ENCODE measurements around the gene STUB1. TPM values are rescaled to one million over a fixed set of nuclear protein-coding genes. Genes with fewer than 3 reads are reported as not detected.

Gene STUB1
- total and polyA plus RNA-seq, 2 donors (not counting 3 experiments of a cell fraction or from before 2014, with no cell fraction given), result 107 to 147 TPM

DNA sequence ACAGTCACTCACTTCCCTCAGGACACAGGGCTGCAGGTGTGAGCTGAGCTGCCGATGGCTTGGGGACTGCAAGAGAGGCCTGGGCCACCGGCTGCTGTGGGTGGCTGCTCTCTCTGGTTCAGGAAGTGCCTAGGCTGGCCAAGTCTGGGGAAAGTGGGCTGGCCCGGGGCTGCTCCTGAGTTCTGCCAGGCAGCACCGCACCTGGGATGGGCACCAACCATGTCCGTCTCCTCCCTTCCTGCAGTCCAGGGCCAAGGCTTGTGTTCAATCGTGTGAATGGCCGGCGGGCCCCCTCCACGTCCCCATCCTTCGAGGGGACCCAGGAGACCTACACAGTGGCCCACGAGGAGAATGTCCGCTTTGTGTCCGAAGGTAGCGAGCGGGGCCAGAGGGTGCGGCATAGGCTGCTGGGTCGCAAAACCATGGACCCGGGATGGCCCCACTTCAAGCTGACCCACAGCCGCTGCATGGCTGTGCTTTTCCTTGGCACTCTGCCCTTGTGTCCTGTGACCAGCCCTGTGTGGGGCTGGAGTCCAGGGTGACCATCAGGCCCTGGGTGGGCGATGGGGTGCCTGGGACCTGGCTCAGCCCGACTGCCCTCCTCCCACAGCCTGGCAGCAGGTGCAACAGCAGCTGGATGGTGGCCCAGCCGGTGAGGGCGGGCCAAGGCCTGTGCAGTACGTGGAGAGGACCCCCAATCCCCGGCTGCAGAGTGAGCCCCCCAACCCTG is 32.9 kb upstream of the STUB1 start:
- intact Hi-C loops (cut with micrococcal nuclease), result no loop called here
- H3K4me2 ChIP-seq (ENCODE audit: insufficient read depth, low read length), result no peak overlapping the region
- ChIA-PET CTCF (interaction anchor here (1.0 to 1.8 kb wide), 6 partner anchors 10 to 70 kb away, joined by 3 to 8 read pairs (median 3); partner anchors contain the start of gene METTL26), POLR2A (no interaction called here)
- no peak overlapping the region for H2AFZ ChIP-seq (ENCODE audit: low read depth, low read length)
- dilution Hi-C loops (cut with MboI; ENCODE audit: extremely low pct_ligation_motif_present, low sequenced_read_pairs), result no loop called here
- no peaks in the 10 kb centered on the region for H4K20me1 ChIP-seq (replicated peaks; ENCODE audit: control insufficient read depth, extremely low read depth, insufficient read depth, low read length)
- TF ChIP-seq MYC (IDR thresholded peaks at IDR 0.05; ENCODE audit: low read depth, low read length) (no peak), POLR2AphosphoS5 (IDR thresholded peaks at IDR 0.05; ENCODE audit: insufficient read depth, low read depth, low read length) (peak; percentile 2)
- H3K27ac ChIP-seq (ENCODE audit: insufficient read depth, low read depth, low read length), result no peak overlapping the region
- H3K36me3 ChIP-seq (ENCODE audit: control insufficient read depth in 2 of 2, extremely low read depth in 1 of 2, insufficient read depth in 2 of 2, low read length in 2 of 2), result no peaks in the 10 kb centered on the region
- DNase-seq (ENCODE audit: low read depth, low spot score) (no peak), FAIRE-seq (no peak)
- H3K9me1 ChIP-seq (replicated peaks; ENCODE audit: control insufficient read depth, extremely low read depth, insufficient read depth, low read length), result no peaks in the 10 kb centered on the region
- no peaks in the 10 kb centered on the region for H3K27me3 ChIP-seq (ENCODE audit: control insufficient read depth in 2 of 2, insufficient read depth in 2 of 2, low read length in 2 of 2)
- H3K4me1 ChIP-seq (ENCODE audit: control insufficient read depth, extremely low read depth, insufficient read depth, low read length), result peaks cover 12% of the 10 kb centered on the region
- H3K79me2 ChIP-seq (ENCODE audit: control insufficient read depth, insufficient read depth, low read length), result no peaks in the 10 kb centered on the region
- BruUV-seq (replicated peaks), result no TSS peak
- H3K9me3 ChIP-seq (replicated peaks; ENCODE audit: control insufficient read depth, insufficient read depth, low read length), result no peaks in the 10 kb centered on the region
- H3K9ac ChIP-seq (replicated peaks; ENCODE audit: extremely low read depth, insufficient read depth, low read length), result no peak overlapping the region
- H3K4me3 ChIP-seq (replicated peaks in 1 of 3; ENCODE audit: insufficient read depth in 1 of 3, low read depth in 1 of 3, low read length in 3 of 3), result no peak overlapping the region

DNA sequence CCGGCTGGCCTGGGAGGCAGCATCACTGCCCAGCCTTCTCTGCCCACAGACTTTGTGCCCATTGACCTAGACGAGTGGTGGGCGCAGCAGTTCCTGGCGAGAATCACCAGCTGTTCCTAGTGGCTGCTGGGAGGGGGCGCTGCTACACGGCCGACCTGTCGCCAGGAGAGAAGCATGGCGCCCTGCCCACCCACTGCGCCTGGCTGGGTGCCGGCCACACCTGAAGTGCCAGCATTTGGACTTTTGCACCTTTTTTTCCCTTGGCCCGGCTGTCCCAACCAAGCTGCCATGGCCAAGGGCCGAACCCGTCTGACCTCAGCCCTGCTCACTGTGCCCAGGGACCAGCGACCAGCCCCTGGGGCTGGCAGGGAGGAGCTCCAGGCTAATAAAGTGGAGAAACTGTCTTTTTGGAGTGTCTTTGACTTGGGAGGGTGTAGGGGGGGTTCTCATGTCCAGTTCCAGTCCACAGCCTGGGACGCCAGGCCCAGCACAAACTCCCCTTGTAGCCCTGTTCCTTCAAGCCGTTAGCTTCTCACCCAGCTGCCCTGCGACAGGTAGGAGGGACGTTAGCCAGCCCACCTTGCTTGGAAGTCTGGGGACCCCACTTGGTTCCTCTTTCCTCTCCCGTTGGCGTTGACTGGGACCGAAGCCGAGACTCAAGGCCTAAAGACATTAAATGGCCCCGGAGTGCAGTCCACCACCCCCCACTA is 32.0 kb upstream of the STUB1 start:
- ChIA-PET CTCF (interaction anchor here (0.8 to 1.8 kb wide), 7 partner anchors 9 to 71 kb away, joined by 3 to 8 read pairs (median 3); partner anchors contain the start of genes METTL26 and RAB40C), POLR2A (interaction anchor here (0.9 kb wide), 1 partner anchor 13 kb away, joined by 3 read pairs; no protein-coding TSS in a partner anchor)
- Histone ChIP-seq H3K9me3 (replicated peaks; ENCODE audit: control insufficient read depth, insufficient read depth, low read length) (no peaks in the 10 kb centered on the region), H3K4me3 (replicated peaks in 1 of 3; ENCODE audit: insufficient read depth in 1 of 3, low read depth in 1 of 3, low read length in 3 of 3) (peak overlapping the region; percentile 13 to 57 (median 55)), H3K27ac (ENCODE audit: insufficient read depth, low read depth, low read length) (peak overlapping the region; percentile 69), H3K4me2 (ENCODE audit: insufficient read depth, low read length) (peak overlapping the region; percentile 75), H3K9me1 (replicated peaks; ENCODE audit: control insufficient read depth, extremely low read depth, insufficient read depth, low read length) (no peaks in the 10 kb centered on the region), H3K79me2 (ENCODE audit: control insufficient read depth, insufficient read depth, low read length) (no peaks in the 10 kb centered on the region), H3K9ac (replicated peaks; ENCODE audit: extremely low read depth, insufficient read depth, low read length) (peak overlapping the region; percentile 65), H4K20me1 (replicated peaks; ENCODE audit: control insufficient read depth, extremely low read depth, insufficient read depth, low read length) (no peaks in the 10 kb centered on the region), H2AFZ (ENCODE audit: low read depth, low read length) (peak overlapping the region; percentile 79), H3K27me3 (ENCODE audit: control insufficient read depth in 2 of 2, insufficient read depth in 2 of 2, low read length in 2 of 2) (no peaks in the 10 kb centered on the region), H3K36me3 (ENCODE audit: control insufficient read depth in 2 of 2, extremely low read depth in 1 of 2, insufficient read depth in 2 of 2, low read length in 2 of 2) (no peaks in the 10 kb centered on the region), H3K4me1 (ENCODE audit: control insufficient read depth, extremely low read depth, insufficient read depth, low read length) (peaks cover 8% of the 10 kb centered on the region)
- TF ChIP-seq, protein P1, sequence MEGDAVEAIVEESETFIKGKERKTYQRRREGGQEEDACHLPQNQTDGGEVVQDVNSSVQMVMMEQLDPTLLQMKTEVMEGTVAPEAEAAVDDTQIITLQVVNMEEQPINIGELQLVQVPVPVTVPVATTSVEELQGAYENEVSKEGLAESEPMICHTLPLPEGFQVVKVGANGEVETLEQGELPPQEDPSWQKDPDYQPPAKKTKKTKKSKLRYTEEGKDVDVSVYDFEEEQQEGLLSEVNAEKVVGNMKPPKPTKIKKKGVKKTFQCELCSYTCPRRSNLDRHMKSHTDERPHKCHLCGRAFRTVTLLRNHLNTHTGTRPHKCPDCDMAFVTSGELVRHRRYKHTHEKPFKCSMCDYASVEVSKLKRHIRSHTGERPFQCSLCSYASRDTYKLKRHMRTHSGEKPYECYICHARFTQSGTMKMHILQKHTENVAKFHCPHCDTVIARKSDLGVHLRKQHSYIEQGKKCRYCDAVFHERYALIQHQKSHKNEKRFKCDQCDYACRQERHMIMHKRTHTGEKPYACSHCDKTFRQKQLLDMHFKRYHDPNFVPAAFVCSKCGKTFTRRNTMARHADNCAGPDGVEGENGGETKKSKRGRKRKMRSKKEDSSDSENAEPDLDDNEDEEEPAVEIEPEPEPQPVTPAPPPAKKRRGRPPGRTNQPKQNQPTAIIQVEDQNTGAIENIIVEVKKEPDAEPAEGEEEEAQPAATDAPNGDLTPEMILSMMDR (IDR thresholded peaks at IDR 0.05; ENCODE audit: extremely low read depth in 1 of 2, insufficient read depth in 1 of 2, low read depth in 1 of 2, low read length in 2 of 2), result peak; percentile 35 to 44
- TF ChIP-seq MYC (IDR thresholded peaks at IDR 0.05; ENCODE audit: low read depth, low read length), result no peak
- BruUV-seq (replicated peaks), result no TSS peak
- DNase-seq (ENCODE audit: low read depth, low spot score) (no peak), FAIRE-seq (no peak)
- intact Hi-C loops (cut with micrococcal nuclease) (loop anchor here (1.0 kb wide), 1 partner anchor 11 kb away; no protein-coding TSS in a partner anchor), dilution Hi-C loops (cut with MboI; ENCODE audit: extremely low pct_ligation_motif_present, low sequenced_read_pairs) (no loop called here)

Measured in endothelial cell of umbilical vein (primary cell).